Mesenchymal stem cell (in vitro differentiated cells and primary cell): ENCODE results near the gene DDX52.
A peak's percentile ranks its signal among the peaks of the same experiment; 100 is the strongest.

Experiments
- DNase-seq: peaks from one replicate; pipeline ENCODE4 v3.0.0-alpha.2; 2013
- H2AFZ ChIP-seq: one replicate; pipeline ENCODE4 v1.6.1; 2013; ENCODE audit warnings: low read depth, mild to moderate bottlenecking, control low read depth, inconsistent platforms, low read length, moderate library complexity
- H2AK5ac ChIP-seq: 2 replicates; pipeline ENCODE4 v1.6.1; 2013; ENCODE audit warnings: low read length, moderate library complexity, mild to moderate bottlenecking, inconsistent platforms; ENCODE audit not compliant: severe bottlenecking
- H2BK120ac ChIP-seq: one replicate; pipeline ENCODE4 v1.6.1; 2013; ENCODE audit warnings: low read depth, mild to moderate bottlenecking, inconsistent platforms, low read length, moderate library complexity
- H2BK12ac ChIP-seq, 2 experiments: one replicate each; pipeline ENCODE4 v1.6.1; 2013; ENCODE audit warnings: inconsistent platforms in 2 of 2, low read length in 2 of 2, mild to moderate bottlenecking in 2 of 2, moderate library complexity in 2 of 2, control low read depth in 1 of 2
- H2BK15ac ChIP-seq: one replicate; pipeline ENCODE4 v1.6.1; 2013; ENCODE audit warnings: mild to moderate bottlenecking, low read depth, inconsistent platforms; ENCODE audit not compliant: poor library complexity, severe bottlenecking
- H2BK5ac ChIP-seq: 2 replicates; pipeline ENCODE4 v1.6.1; 2013; ENCODE audit warnings: low read depth, mild to moderate bottlenecking, low read length, control low read depth, inconsistent platforms; ENCODE audit not compliant: poor library complexity, severe bottlenecking
- H3K14ac ChIP-seq, 2 experiments: one replicate each; pipeline ENCODE4 v1.6.1; 2013; ENCODE audit warnings: inconsistent platforms in 2 of 2, low read length in 2 of 2, control low read depth in 1 of 2, mild to moderate bottlenecking in 1 of 2, moderate library complexity in 1 of 2
- H3K18ac ChIP-seq, 2 experiments: one replicate each; pipeline ENCODE4 v1.6.1; 2013; ENCODE audit warnings: inconsistent platforms in 2 of 2, low read length in 2 of 2, control low read depth in 1 of 2, low read depth in 1 of 2, mild to moderate bottlenecking in 1 of 2
- H3K23ac ChIP-seq, 2 experiments: one replicate each; pipeline ENCODE4 v1.6.1; 2013; ENCODE audit warnings: inconsistent platforms in 2 of 2, low read length in 2 of 2, mild to moderate bottlenecking in 2 of 2, moderate library complexity in 2 of 2, control low read depth in 1 of 2
- H3K27ac ChIP-seq: 2 replicates; pipeline ENCODE4 v1.5.1; 2013; ENCODE audit warnings: mild to moderate bottlenecking, moderate library complexity, low read length, control low read depth, inconsistent platforms; ENCODE audit not compliant: poor library complexity, severe bottlenecking
- H3K27me3 ChIP-seq, 2 experiments: 2 replicates each; pipeline versions ENCODE4 v1.6.1 to v1.7.0; 2013; ENCODE audit warnings: low read length in 2 of 2, mild to moderate bottlenecking in 2 of 2, moderate library complexity in 2 of 2, control low read depth in 1 of 2, inconsistent platforms in 1 of 2; ENCODE audit not compliant: control insufficient read depth in 1 of 2, insufficient read depth in 1 of 2
- H3K36me3 ChIP-seq, 2 experiments: 2 replicates each; pipeline versions ENCODE4 v1.6.1 to v1.7.0; 2013; ENCODE audit warnings: low read length in 2 of 2, control low read depth in 1 of 2, inconsistent platforms in 1 of 2, low read depth in 1 of 2, mild to moderate bottlenecking in 1 of 2; ENCODE audit not compliant: insufficient read depth in 2 of 2, control insufficient read depth in 1 of 2
- H3K4ac ChIP-seq, 2 experiments: one replicate each; pipeline ENCODE4 v1.6.1; 2013; ENCODE audit warnings: inconsistent platforms in 2 of 2, low read length in 2 of 2, mild to moderate bottlenecking in 2 of 2, moderate library complexity in 2 of 2, control low read depth in 1 of 2, low read depth in 1 of 2
- H3K4me1 ChIP-seq: 2 replicates; pipeline ENCODE4 v1.6.1; 2013; ENCODE audit warnings: low read depth, low read length, control low read depth; ENCODE audit not compliant: control insufficient read depth, insufficient read depth
- H3K4me2 ChIP-seq: 2 replicates; pipeline ENCODE4 v1.6.1; 2013; ENCODE audit warnings: low read length, mild to moderate bottlenecking, inconsistent platforms; ENCODE audit not compliant: poor library complexity, severe bottlenecking
- H3K4me3 ChIP-seq, 2 experiments: 2 replicates each; pipeline versions ENCODE4 v1.5.1 to v1.7.0; 2013; ENCODE audit warnings: low read length in 2 of 2, mild to moderate bottlenecking in 2 of 2, control low read depth in 1 of 2, low read depth in 1 of 2; ENCODE audit not compliant: insufficient read depth in 1 of 2
- H3K79me1 ChIP-seq: replicated peaks from 2 replicates; pipeline ENCODE4 v1.6.1; 2013; ENCODE audit warnings: mild to moderate bottlenecking, control low read depth, low read length, inconsistent platforms; ENCODE audit not compliant: poor library complexity, severe bottlenecking
- H3K9ac ChIP-seq: 2 replicates; pipeline ENCODE4 v1.7.0; 2013; ENCODE audit warnings: mild to moderate bottlenecking, low read length, moderate library complexity
- H3K9me3 ChIP-seq: 2 replicates; pipeline ENCODE4 v1.7.0; 2013; ENCODE audit warnings: mild to moderate bottlenecking, low read length; ENCODE audit not compliant: control insufficient read depth
- H4K8ac ChIP-seq: one replicate; pipeline ENCODE4 v1.6.1; 2013; ENCODE audit warnings: inconsistent platforms, mild to moderate bottlenecking, low read length, moderate library complexity
- H4K91ac ChIP-seq: one replicate; pipeline ENCODE4 v1.6.1; 2013; ENCODE audit warnings: mild to moderate bottlenecking, low read length, inconsistent platforms
- WGBS: methylation state at CpG from one replicate; pipeline ENCODE4 v1.1.7; 2013; ENCODE audit warnings: mixed read lengths; 5-methylcytosine and 5-hydroxymethylcytosine counted together

The DDX52 gene

DNA sequence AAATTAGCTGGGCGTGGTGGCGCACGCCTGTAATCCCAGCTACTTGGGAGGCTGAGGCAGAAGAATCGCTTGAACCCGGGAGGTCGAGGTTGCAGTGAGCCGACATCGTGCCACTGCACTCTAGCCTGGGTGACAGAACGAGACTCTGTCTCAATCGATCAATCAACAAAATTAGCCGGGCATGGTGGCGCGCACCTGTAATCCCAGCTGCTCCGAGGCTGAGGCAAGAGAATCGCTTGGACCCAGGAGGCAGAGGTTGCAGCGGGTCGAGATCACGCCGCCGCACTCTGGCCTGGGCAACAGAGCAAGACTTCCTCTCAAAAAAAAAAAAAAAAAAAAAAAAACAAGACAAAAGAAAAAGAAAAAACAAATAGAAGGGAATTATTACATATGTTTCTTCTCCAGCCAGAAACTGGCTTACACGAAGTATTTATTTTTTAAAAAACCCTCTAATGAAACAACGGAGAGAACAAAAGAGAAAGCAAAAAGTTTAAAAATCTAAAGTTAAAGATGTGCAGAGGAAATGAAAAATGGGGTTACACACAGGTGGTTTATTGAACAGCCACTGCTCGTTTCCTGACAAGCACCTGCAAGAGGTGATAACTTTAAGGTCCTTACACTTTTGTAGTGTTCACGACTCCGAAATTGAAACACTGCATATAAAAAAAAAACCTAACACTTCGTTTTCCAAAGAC lies 35.5 kb downstream of the DDX52 start:
- H4K91ac ChIP-seq: no peak overlapping the region
- H2BK15ac ChIP-seq: no peak overlapping the region
- H2BK5ac ChIP-seq: no peak overlapping the region
- no peak overlapping the region for H2AFZ ChIP-seq
- peak overlapping the region; percentile 81 for H3K4me2 ChIP-seq
- peak overlapping the region in 1 of 2 experiments; percentile 91 for H3K4me3 ChIP-seq
- peak overlapping the region; percentile 96 for H3K9ac ChIP-seq
- no peak overlapping the region for H2AK5ac ChIP-seq
- H3K23ac ChIP-seq: no peak overlapping the region
- H3K14ac ChIP-seq: no peak overlapping the region
- no peak overlapping the region for H3K18ac ChIP-seq
- H3K79me1 ChIP-seq: peaks cover 5% of the 10 kb centered on the region
- H2BK120ac ChIP-seq: no peak overlapping the region
- DNase-seq: no peak
- no peak overlapping the region for H2BK12ac ChIP-seq
- no peaks in the 10 kb centered on the region for H3K27me3 ChIP-seq
- H3K4me1 ChIP-seq: peaks cover 4% of the 10 kb centered on the region
- peaks cover 2% of the 10 kb centered on the region for H3K9me3 ChIP-seq
- WGBS: 92% methylated on average over 17 of the region's 26 CpGs
- no peak overlapping the region for H3K4ac ChIP-seq
- peaks cover 4 to 22% of the 10 kb centered on the region in 2 experiments for H3K36me3 ChIP-seq
- H3K27ac ChIP-seq: peak overlapping the region; percentile 93
- H4K8ac ChIP-seq: no peak overlapping the region

DNA sequence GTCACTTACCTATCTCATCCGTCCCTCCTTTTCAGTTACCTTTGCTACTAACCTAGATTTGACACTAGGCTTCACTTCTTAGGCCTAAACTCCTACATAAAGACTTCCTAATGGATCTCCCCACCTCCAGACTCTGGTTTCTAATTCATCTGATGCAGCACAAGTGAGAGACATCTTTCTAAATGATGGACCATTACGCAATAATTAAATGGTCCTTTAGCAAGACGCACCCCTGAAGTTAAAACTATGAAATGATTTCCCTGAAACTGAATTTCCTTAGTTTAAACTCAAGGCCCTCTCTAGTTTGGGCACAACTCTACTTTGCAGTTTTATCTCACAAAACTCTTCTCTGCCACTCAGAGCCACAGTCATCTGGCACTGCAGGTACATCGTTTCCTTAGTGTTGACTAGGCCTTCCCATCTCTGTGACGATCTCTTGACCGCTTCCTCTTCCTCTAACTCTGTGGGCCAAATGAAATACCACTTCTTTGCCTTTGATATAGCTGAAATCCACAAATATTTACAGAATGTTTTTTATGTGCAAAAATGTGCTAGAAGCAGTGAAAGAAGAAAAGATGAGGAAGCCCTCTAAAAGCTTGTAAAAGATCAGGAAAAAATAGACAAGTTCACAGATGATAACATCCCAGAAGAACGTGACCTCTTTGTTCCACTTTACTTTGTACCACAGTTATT lies 37.3 kb downstream of the DDX52 start:
- H3K14ac ChIP-seq: no peak overlapping the region
- H3K9ac ChIP-seq: no peak overlapping the region
- no peak overlapping the region for H2AFZ ChIP-seq
- peaks cover 7 to 15% of the 10 kb centered on the region in 2 experiments for H3K36me3 ChIP-seq
- DNase-seq: no peak
- H3K27me3 ChIP-seq: no peaks in the 10 kb centered on the region
- H3K23ac ChIP-seq: no peak overlapping the region
- WGBS: 98% methylated on average over 4 of the region's 7 CpGs
- no peak overlapping the region for H2AK5ac ChIP-seq
- H3K4ac ChIP-seq: no peak overlapping the region
- H3K4me2 ChIP-seq: no peak overlapping the region
- no peak overlapping the region for H4K8ac ChIP-seq
- H3K4me3 ChIP-seq: no peak overlapping the region
- H2BK5ac ChIP-seq: no peak overlapping the region
- peaks cover 4% of the 10 kb centered on the region for H3K79me1 ChIP-seq
- no peak overlapping the region for H2BK15ac ChIP-seq
- peaks cover 4% of the 10 kb centered on the region for H3K4me1 ChIP-seq
- no peak overlapping the region for H3K27ac ChIP-seq
- H3K18ac ChIP-seq: no peak overlapping the region
- peaks cover 2% of the 10 kb centered on the region for H3K9me3 ChIP-seq
- no peak overlapping the region for H4K91ac ChIP-seq
- no peak overlapping the region for H2BK120ac ChIP-seq
- H2BK12ac ChIP-seq: no peak overlapping the region

DNA sequence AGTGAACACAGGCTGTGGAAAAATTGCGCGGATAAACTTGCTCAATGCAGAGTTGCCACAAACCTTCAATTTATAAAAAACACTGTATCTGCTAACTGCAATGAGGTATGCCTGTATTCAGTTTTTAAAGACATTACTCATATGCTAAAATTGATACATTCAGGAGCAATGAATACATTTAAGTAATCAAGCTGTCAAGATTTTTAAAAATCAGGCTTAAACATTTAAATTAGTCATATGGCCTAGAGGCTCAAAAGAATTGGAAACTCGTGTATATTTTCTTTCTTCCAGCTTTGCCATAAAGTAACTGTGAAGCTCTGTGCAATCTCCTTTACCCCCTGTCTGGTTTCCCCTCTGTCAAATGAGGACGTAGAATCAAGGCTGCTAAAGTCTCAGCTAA lies 38.2 kb downstream of the DDX52 start:
- no peak overlapping the region for H3K4ac ChIP-seq
- WGBS: 94% methylated on average over 3 of the region's 4 CpGs

DNA sequence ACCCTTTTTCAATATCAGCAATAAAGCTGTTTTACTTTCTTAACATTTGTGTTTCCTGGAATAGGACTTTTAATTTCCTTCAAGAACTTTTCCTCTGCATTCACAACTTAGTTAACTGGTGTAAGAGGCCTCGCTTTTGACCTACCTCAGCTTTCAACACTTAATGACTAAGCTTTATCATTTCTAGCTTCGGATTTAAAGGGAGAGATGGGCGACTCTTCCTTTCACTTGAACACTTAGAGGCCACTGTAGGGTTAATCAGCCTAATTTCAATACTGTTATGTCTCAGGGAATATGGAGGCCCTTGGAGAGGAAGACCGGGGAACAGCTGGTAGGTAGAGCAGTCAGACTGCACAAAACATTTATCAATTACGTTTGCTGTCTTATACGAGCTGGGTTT lies 38.7 kb downstream of the DDX52 start:
- H3K4ac ChIP-seq: no peak overlapping the region
- no peak overlapping the region for H3K27ac ChIP-seq
- no peak overlapping the region for H2BK5ac ChIP-seq
- H3K4me1 ChIP-seq: peaks cover 4% of the 10 kb centered on the region
- no peak overlapping the region for H3K18ac ChIP-seq
- H3K79me1 ChIP-seq: peaks cover 7% of the 10 kb centered on the region
- H4K8ac ChIP-seq: no peak overlapping the region
- H2BK15ac ChIP-seq: no peak overlapping the region
- whole genome bisulfite sequencing: 98% methylated on average over 5 of the region's 6 CpGs
- H3K14ac ChIP-seq: no peak overlapping the region
- H4K91ac ChIP-seq: no peak overlapping the region
- no peak overlapping the region for H2AFZ ChIP-seq
- H2BK120ac ChIP-seq: no peak overlapping the region
- H3K9ac ChIP-seq: no peak overlapping the region
- peaks cover 7 to 25% of the 10 kb centered on the region in 2 experiments for H3K36me3 ChIP-seq
- H3K27me3 ChIP-seq: no peaks in the 10 kb centered on the region
- no peak overlapping the region for H3K4me2 ChIP-seq
- no peak overlapping the region for H3K23ac ChIP-seq
- no peak overlapping the region for H2BK12ac ChIP-seq
- no peak overlapping the region for H2AK5ac ChIP-seq
- DNase-seq: no peak
- H3K9me3 ChIP-seq: peaks cover 2% of the 10 kb centered on the region
- no peak overlapping the region for H3K4me3 ChIP-seq

More for the DNA sequence above, 38.2 kb downstream of the DDX52 start:
- Histone ChIP-seq H2BK12ac (no peak overlapping the region), H3K27me3 (no peaks in the 10 kb centered on the region), H3K9me3 (peaks cover 2% of the 10 kb centered on the region), H3K36me3 (peaks cover 7 to 20% of the 10 kb centered on the region in 2 experiments), H3K79me1 (peaks cover 7% of the 10 kb centered on the region), H3K4me2 (no peak overlapping the region), H2AK5ac (no peak overlapping the region), H3K18ac (no peak overlapping the region), H4K8ac (no peak overlapping the region), H3K14ac (no peak overlapping the region), H3K4me3 (no peak overlapping the region), H3K23ac (no peak overlapping the region), H2BK15ac (no peak overlapping the region), H3K4me1 (peaks cover 4% of the 10 kb centered on the region), H4K91ac (no peak overlapping the region), H2BK5ac (no peak overlapping the region), H2BK120ac (no peak overlapping the region), H3K27ac (no peak overlapping the region), H2AFZ (no peak overlapping the region), H3K9ac (no peak overlapping the region)
- DNase-seq: no peak
